HG02970 (cell line): ENCODE measurements around the gene CDK16.
A peak's percentile ranks its signal among the peaks of the same experiment; 100 is the strongest.

ENCODE experiments used
- ATAC-seq: cut with Tn5 transposase; IDR thresholded peaks from one replicate; pipeline ENCODE4 v1.9.1; 2021; ENCODE audit warnings: mild to moderate bottlenecking, moderate library complexity, moderate number of reproducible peaks; ENCODE audit not compliant: unreplicated experiment, low FRiP score

CDK16 gene

DNA sequence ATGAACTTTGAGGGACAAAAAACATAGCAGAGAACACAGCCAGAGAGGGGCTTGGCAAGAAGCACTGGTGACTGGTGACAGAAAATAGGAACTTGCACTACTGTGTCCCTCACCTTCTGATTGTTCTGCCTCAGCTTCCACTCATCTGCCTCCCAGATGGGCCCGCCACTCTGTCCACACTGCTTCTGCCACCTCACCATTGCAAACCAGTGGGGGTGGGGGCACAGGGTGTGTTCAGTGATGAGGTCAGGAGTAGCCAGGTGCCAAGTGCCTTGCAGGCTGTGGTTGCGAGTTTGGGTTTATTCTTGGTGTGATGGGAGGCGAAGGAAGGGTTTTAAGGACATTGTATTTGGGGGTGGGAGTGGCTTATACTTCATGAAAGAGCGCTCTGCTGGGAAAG is 34.0 kb upstream of the CDK16 start:
- ATAC-seq, result no peak

DNA sequence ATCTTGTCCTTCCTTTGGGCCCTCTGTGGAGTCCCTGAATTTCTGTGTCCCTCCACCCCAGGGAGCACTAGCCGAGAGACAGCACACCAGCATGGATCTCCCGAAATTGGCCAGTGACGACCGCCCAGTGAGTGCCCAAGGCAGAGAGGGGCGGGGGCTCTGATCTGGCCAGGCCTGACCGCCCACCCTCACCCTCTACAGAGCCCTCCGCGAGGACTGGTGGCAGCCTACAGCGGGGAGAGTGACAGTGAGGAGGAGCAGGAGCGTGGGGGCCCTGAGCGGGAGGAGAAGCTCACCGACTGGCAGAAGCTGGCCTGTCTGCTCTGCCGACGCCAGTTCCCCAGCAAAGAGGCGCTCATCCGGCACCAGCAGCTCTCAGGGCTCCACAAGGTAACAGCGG is 33.2 kb upstream of the CDK16 start:
- ATAC-seq, result no peak

DNA sequence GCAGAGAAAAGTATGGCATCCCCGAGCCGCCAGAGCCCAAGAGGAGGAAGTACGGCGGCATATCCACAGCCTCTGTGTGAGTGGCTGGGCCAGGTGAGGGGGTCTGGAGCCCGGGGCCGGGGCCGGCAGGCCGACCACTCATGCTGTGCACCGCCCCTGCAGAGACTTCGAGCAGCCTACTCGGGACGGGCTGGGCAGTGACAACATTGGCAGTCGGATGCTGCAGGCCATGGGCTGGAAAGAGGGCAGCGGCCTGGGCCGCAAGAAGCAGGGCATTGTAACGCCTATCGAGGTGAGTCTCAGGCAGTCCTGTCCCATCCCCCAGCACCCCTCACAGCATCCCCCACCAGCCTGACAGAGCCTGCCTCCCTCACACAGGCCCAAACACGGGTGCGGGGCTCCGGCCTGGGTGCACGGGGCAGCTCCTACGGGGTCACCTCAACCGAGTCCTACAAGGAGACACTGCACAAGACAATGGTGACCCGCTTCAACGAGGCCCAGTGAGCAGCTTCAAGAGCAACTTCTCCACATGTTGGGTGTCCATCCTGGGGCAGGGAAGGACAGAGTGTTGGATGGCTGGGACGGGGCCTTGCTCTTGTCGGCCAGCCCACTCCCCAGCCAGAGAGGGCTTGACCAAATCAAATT is 32.3 kb upstream of the CDK16 start:
- no peak for ATAC-seq

DNA sequence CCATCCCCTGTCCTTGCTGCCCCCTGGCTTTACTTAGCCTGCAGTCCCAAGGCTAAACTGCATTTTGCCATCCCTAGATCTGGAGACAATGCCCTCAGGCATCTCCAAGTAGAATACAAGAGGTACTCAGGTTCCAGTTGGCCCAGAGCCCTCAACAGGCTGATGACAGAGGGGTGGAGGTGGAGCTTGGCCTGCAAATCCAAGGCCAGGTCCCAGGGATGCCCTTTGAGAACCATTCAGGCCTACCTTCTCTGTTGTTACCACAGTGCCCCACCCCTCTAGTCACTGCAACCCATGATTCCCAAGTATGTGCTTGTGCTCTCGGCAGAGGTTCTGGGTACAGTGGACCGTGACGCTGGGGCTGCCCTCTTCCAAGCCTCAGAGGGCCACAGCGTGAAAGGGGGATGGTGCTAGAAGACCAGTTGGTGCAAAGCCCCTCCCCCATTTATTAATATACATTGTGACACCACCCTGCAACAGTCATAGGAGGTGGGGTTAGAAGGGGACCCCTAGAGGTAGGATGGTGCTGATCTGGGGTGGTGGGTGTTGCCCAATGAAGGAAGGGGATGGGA is 31.3 kb upstream of the CDK16 start:
- no peak for ATAC-seq

DNA sequence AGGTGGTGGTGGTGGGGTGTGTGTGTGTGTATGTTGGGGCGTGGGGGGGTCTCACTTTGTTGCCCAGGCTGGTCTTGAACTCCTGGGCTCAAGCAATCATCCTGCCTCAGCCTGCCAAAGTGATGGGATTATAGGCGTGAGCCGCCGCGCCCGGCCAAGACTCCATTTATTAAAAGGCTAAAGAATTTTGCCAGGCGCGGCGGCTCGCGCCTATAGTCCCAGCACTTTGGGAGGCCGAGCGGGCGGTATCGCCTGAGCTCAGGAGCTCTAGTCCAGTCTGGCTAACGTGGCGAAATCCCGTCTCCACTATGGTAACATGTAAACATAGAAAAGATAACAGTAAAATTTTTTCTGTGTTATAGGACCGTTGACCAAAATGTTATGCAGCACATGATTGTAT is 28.6 kb upstream of the CDK16 start:
- no peak for ATAC-seq

DNA sequence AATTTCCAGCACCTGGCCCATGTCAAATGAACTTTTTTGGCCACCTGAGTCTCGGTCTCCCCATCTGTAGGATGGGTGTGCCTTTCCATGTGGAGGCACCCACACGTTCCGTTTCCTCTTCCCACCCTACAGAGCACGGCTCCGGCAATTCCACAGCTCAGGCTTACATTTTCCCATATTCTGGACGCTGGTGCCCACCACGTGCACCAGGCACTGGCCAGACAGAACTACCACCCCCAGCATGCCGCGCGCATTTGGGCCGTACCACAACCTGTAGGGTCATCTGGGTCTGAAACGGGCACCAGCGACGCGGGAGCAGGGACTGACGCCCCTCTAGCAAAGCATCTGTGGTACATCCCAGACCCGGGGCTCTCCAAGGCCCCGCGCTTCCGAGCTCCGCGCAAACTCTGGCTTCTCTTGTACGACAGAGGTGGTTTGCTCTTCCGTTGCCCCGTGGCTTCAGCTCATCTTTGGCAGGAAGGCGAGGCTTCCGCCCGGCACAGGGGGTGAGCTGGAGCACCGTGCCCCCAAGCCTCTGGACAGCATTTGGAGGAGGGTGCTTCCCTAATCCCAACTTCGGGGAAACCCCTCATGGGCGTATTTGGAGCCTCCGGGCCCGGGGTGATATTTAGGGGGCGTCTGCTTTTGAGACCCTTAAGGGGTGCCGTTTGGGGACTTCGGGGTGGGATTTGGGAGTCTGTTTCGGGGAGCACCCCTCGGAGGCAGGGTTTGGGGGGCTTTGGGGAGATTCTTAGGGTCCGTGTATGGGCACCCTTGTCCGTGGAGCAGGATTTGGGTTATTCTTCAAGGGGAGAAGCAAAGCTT is 27.8 kb upstream of the CDK16 start:
- ATAC-seq, result peak; percentile 44

DNA sequence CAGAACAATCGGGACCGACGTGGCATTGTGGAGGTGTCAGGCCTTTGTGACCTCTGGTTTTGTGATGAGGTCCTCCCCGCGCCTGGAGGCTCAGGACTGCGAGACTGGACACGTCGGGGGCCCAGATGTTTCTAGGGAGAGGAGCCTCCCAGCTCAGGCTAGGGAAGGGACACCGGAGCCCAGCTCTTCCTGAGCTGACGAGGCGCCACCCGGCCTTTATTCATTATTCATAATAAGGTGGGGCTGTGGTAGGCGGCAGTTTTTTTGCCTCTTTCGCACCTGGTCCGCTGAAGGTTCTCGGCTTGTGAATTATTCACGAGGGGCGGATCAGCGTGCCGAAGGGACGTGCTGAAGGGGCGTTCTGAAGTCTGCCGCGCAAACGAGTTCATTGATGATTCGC is 27.1 kb upstream of the CDK16 start:
- no peak for ATAC-seq

DNA sequence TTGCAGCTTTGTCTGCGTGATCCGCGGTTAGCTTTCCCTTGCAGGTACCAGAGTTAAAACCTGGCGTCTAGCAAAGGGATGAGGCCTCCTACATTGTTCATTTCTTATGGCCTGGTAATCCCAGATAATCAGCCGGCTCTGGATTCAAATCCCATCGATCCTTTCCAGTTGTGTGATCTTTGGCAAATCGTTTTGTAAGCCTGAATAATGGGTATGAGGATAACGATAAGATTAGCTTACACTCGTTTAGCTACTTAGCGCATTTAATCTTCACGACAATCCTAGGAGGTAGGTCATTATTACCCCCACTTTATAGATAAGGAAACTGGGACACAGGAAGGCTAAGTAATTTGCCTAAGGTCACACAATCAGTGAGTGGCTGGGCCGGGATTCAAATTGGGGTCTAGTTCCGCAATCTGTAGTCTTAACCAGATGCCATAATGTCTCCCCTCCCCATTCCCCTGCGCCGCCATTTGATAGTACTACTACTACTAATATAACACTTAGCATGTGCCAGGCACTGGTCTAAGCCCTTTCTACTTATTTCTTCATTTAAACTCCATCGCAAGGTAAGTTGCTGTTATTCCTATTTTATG is 26.6 kb upstream of the CDK16 start:
- no peak for ATAC-seq

DNA sequence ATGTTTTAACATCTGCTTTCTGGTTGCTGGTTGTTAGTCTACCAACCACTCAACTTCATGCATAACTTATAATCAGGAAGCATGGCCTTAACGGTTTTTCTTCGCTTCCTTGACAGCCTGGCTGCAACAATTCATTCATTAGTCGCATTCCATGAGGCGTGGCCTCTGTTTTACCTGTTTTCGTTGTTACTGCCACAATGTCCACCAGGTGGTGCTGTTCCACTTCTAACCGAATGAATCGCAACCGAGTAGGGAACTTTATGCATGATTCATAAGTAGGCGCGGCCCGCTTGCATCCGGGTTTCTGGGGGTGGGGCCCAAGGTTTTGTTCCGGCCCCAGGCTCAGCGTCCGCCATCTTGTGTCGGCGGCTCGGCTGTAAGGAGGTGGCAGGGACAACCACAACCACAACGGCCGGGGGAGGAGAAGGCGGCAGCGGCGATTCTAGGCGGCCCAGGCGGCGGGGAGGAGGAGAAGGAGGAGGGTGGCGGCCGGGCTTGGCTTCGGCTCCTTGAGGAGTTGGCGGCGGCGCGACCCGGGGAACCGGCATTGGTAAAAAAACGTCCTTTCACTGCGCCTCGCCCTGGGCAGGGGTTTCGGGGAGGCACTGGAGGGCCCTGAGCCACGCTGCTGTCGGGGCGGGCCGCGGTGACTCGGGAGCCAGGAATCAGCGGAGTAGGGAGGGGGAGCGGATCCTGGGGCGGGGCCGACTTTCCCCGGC is 24.8 kb upstream of the CDK16 start, which contains the start of gene UBA1:
Gene UBA1, plus strand, starts transcription at position 355 of the 719 bp plus-strand sequence. CDS start 4,974 bp downstream, outside the sequence.
- peak; percentile 68 for ATAC-seq

DNA sequence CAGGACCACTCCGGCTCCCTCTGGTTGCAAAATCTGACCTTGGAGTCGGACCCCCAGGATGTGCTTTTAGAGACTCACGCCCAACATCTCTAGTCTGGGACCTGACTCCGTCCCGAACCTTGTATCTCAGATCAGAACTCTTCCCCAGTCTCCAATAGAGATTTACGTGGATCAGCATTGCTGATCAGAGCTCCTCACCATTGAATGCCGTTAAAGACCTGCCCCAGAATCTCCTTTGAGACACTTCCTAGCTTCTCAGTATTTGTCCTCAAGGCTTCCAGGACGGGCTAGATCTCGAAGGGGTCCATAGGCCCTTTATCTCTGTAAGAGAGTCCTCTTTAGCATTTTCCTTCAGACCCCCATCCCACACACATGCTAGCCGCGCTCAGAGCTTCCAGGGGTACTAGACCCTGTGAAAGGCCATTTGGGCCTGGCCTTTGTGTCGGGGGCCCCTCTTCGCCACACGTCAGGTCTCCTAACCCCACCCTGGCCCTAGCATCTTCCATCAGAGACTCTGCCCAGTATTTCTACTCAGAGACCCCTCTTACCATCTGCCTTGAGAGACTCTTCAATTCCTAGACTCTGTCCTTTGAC is 24.2 kb upstream of the CDK16 start:
- no peak for ATAC-seq

DNA sequence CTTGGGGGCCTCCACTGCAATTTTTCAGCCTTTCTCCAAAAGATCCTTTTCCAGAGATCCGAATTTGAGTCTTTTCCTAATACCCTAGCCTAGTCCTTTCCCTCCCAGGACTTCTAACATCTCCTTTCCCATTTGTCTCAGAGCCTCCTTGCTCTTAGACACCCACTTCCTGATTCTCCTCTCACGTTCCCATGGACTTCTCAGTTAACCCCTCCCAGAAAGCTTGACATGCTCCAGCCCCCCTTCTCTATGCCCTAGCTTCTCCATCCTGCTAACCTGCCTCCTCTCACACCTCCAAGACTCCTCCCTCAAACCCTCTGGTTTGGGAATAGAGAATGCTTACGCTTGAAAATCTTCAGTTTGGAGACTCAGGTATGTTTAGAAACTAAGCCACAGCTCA is 22.4 kb upstream of the CDK16 start:
- no peak for ATAC-seq

DNA sequence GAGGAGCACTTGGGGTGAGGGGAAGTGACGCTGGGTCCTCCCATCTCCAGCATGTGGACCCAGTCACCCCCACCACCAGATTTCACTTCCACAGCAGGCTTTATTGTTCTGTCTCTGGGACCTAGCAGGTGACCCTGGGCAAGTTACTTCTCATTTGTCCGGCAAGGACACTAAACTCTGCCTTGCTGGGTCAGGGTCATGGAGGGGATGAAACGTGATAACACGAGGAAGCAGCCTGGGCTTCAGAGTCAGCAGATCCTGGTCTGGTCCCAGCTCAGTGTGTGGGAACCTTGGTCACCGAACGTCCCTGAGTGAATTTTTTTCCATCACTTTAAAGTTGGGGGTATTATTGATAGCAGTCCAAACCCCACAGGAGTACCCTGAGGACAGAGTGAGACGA is 21.0 kb upstream of the CDK16 start:
- no peak for ATAC-seq

DNA sequence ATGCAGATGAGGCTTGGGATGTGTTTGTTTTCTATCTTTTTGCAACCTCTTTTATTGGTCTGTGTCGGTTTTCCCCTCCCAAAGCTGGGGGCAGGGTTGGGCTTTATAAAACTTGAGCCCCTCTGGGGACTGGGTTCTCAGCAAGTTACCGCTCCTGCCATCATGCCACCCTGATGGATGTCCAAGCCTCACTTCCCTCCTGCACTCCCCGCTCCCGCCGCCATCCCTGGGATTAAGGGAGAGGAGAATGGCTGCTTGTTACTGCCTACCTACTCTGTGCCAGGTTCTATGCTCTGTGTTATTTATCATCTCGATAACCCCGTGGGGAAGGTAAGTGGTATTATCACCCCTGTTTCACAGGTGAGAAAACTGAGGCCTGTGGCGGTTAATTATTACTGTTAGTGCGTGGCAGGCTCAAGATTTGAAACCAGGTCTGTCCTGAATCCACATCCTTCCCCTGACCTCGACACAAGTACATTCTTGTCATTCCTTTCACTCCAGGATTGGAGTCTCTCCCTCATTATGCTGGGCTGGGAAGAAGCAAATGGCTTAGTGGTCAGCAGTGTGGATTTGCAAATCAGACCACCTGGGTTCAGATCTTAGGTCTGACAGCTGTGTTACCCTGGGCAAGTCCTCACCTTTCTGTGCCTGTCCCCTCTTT is 20.3 kb upstream of the CDK16 start:
- ATAC-seq, result no peak

DNA sequence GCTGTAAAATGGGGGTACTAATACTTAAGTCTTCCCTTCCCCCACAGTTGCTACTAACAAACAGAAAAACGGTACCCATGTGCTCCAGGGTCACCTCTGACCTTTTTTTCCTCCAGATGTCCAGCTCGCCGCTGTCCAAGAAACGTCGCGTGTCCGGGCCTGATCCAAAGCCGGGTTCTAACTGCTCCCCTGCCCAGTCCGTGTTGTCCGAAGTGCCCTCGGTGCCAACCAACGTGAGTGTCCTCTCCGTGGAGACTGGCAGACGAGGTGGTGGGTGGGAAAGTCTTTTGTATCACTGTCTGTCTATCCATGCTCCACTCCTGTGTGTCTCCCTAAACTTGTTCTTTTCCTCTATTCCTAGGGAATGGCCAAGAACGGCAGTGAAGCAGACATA is 19.8 kb upstream of the CDK16 start:
- no peak for ATAC-seq

DNA sequence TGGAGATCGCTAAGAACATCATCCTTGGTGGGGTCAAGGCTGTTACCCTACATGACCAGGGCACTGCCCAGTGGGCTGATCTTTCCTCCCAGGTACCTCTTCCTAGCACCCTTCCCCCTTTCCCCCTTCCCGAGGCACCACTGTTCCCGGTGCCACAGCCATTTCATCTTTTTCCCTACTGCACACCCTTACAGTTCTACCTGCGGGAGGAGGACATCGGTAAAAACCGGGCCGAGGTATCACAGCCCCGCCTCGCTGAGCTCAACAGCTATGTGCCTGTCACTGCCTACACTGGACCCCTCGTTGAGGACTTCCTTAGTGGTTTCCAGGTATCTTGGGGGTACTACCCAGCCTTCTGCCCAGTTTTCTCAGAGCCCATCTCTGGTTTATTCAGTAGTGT is 19.2 kb upstream of the CDK16 start:
- ATAC-seq, result no peak

DNA sequence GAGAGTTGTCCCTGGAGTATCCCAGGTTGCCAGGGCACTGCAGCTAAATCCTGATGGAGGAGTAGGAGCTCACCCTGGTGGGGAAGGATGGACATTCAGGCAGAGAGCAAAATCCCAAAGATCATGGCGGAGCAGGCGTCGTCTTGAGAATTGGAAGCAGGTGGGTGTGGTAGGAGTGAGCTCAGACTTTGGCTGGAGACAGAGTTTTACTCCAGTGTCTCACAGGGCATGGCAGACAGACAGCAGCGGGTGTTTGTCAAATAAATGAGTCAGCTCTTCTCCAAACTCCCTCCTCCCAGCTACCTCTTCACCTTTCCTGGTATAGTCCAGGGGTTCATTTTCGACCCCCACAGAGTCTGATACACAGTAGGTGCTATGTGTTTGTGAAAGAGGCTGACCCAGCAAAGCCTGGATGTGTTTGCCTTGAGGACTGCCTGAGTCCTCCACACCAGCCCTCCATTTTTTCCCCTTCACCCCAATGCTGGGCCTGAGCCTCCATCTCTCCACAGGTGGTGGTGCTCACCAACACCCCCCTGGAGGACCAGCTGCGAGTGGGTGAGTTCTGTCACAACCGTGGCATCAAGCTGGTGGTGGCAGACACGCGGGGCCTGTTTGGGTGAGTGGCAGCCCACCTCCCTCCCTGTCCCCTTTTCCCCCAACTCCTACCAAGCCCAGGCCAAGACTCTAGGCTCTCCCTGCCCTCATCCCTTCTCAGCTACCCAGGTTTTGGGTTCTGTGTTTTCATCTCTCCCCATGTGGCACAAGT is 17.9 kb upstream of the CDK16 start:
- ATAC-seq, result no peak

DNA sequence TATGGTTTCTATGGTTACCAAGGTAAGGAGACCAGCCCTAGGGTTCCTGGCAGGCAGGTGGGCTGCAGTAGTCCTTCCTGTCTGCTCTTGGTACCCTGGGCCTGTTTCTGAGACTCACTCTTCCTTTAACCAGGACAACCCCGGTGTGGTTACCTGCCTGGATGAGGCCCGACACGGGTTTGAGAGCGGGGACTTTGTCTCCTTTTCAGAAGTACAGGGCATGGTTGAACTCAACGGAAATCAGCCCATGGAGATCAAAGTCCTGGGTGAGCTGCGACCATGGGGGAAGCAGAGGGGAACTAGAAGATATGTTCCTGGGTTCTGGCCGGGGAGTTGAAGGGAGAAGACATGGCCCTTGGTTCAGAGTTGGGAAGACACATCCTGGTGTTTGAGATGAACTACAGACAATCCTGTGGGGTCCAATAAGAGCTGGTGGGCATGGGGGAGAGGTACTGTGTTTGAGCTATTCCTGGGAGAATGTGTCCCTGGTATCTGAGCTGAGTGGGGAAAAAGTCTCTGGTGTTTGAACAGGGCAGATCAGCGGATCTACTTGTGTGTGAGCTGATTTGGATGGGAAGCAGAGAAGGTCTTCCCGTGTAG is 17.0 kb upstream of the CDK16 start:
- no peak for ATAC-seq

DNA sequence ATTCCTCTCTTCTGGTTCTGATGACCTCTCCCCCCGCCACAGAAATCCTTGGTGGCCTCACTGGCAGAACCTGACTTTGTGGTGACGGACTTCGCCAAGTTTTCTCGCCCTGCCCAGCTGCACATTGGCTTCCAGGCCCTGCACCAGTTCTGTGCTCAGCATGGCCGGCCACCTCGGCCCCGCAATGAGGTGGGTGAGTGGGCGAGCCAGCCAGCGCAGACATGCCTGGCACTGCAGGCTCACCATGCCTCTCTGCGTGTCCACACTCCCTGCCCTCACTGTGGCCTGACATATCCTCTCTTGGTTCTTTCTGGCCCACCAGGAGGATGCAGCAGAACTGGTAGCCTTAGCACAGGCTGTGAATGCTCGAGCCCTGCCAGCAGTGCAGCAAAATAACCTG is 16.2 kb upstream of the CDK16 start:
- ATAC-seq, result no peak

DNA sequence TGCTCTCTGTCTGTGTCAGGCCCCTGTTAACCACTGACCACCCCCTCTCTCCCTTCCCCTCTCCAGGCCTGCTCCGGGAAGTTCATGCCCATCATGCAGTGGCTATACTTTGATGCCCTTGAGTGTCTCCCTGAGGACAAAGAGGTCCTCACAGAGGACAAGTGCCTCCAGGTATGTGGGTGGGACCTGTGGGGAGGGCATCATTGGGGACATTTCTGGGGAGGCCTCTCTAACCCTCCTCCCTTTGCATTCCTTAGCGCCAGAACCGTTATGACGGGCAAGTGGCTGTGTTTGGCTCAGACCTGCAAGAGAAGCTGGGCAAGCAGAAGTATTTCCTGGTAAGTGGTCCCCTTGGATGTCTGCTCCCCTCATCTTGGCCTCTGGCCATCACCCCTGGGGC is 15.6 kb upstream of the CDK16 start:
- ATAC-seq, result no peak
